GM23338 (cell line): ENCODE results near the gene NBAS.
"Not testable (repeated sequence)": the region's sequence is repeated elsewhere in the genome, so short reads cannot be mapped to it uniquely, and the experiment has no call there.

Source experiments
- CTCF ChIP-seq, 2 experiments: fragments of 200-600 bp in 1 of 2; sonication (generic) in 1 of 2; conservative IDR thresholded peaks; 2 replicates each; pipeline versions ENCODE4 v1.5.1 to v1.6.1; 2016 to 2017; ENCODE audit warnings: antibody characterized with exemption in 2 of 2, low read depth in 2 of 2, mild to moderate bottlenecking in 2 of 2, moderate library complexity in 1 of 2
- EZH2phosphoT487 ChIP-seq: fragments of 200-600 bp; sonication (generic); IDR thresholded peaks from one replicate; pipeline ENCODE4 v1.8.1; 2018; ENCODE audit warnings: antibody characterized with exemption; ENCODE audit not compliant: unreplicated experiment
- POLR2AphosphoS5 ChIP-seq: IDR thresholded peaks from 2 replicates; pipeline ENCODE4 v1.6.1; 2016; ENCODE audit warnings: antibody characterized with exemption, low read depth
- ZNF462 ChIP-seq: fragments of 250-450 bp; sonication (Bioruptor Pico); IDR thresholded peaks from 2 replicates; pipeline ENCODE4 v1.5.0; 2020; ENCODE audit warnings: mild to moderate bottlenecking, moderate library complexity

- TF ChIP-seq CTCF (conservative IDR thresholded peaks at IDR 0.05; ENCODE audit: low read depth in 2 of 2); POLR2AphosphoS5; EZH2phosphoT487; ZNF462 (CRISPR knock-in tag): not testable (repeated sequence)
Measured at GRCh38 chr2:15321481-15321880, 239.7 kb downstream of the NBAS start.
